HK-2 (cell line): Measurements from ENCODE around the gene VSTM2L.

Experiments used
- DNase-seq: peaks from one replicate; pipeline ENCODE4 v3.0.0-alpha.2; 2018; ENCODE audit not compliant: unreplicated experiment

Gene VSTM2L

GRCh38 chr20:37918035-37918434 is 15.1 kb downstream of the VSTM2L start:
- DNase-seq, result no peak

GRCh38 chr20:37919389-37920040 is 16.6 kb downstream of the VSTM2L start:
- DNase-seq, result no peak

- no peak for DNase-seq
Observed at GRCh38 chr20:37920270-37920669, 17.3 kb downstream of the VSTM2L start.

GRCh38 chr20:37920679-37921322 is 17.9 kb downstream of the VSTM2L start:
- no peak for DNase-seq

- DNase-seq, result no peak
Observed at GRCh38 chr20:37921341-37921929, 18.5 kb downstream of the VSTM2L start.

- no peak for DNase-seq
Observed at GRCh38 chr20:37922016-37922415, 19.1 kb downstream of the VSTM2L start.

GRCh38 chr20:37925265-37926165 is 22.6 kb downstream of the VSTM2L start:
- no peak for DNase-seq

GRCh38 chr20:37926612-37927011 is 23.7 kb downstream of the VSTM2L start:
- DNase-seq, result no peak

GRCh38 chr20:37927410-37928095 is 24.6 kb downstream of the VSTM2L start:
- DNase-seq, result no peak

GRCh38 chr20:37928996-37929682 is 26.2 kb downstream of the VSTM2L start:
- DNase-seq, result no peak

- DNase-seq, result no peak
Observed at GRCh38 chr20:37929683-37930014, 26.7 kb downstream of the VSTM2L start.

GRCh38 chr20:37931153-37931922 is 28.4 kb downstream of the VSTM2L start:
- no peak for DNase-seq

GRCh38 chr20:37932074-37932473 is 29.1 kb downstream of the VSTM2L start:
- DNase-seq, result no peak

- DNase-seq, result no peak
Observed at GRCh38 chr20:37932919-37933318, 30.0 kb downstream of the VSTM2L start.

- DNase-seq, result no peak
Observed at GRCh38 chr20:37933786-37934633, 31.1 kb downstream of the VSTM2L start.

GRCh38 chr20:37934634-37935375 is 31.9 kb downstream of the VSTM2L start:
- no peak for DNase-seq

GRCh38 chr20:37935435-37935834 is 32.5 kb downstream of the VSTM2L start:
- DNase-seq, result no peak

GRCh38 chr20:37936041-37936440 is 33.1 kb downstream of the VSTM2L start:
- no peak for DNase-seq

- no peak for DNase-seq
Observed at GRCh38 chr20:37936451-37936850, 33.5 kb downstream of the VSTM2L start.
